ENCODE data around the gene IL18. TPM values are rescaled to one million over a fixed set of nuclear protein-coding genes. Genes with fewer than 3 reads are reported as not detected.

IL18 gene
- total RNA-seq, 1 donor from 2014 or later, result 5.3 TPM

GRCh38 chr11:112211536-112211935 is 47.6 kb upstream of the IL18 start:
- H3K36me3 Mint-ChIP-seq (ENCODE audit: low read depth, unreplicated experiment), result no peaks in the 10 kb centered on the region
- FAIRE-seq, result no peak
- H4K20me1 ChIP-seq (ENCODE audit: insufficient read depth, low read length), result no peaks in the 10 kb centered on the region
- H3K4me2 ChIP-seq (ENCODE audit: low read length), result no peak overlapping the region
- no peaks in the 10 kb centered on the region for H3K9me3 ChIP-seq (ENCODE audit: insufficient read depth, low read depth, low read length)
- DNase-seq (ENCODE audit: low read depth), result no peak
- H2AFZ ChIP-seq (ENCODE audit: low read depth, low read length), result no peak overlapping the region
- peaks cover 3% of the 10 kb centered on the region for H3K27me3 Mint-ChIP-seq (ENCODE audit: low read depth, unreplicated experiment)
- H3K4me1 ChIP-seq (ENCODE audit: insufficient read depth, low read length), result no peaks in the 10 kb centered on the region
- no peak overlapping the region for H3K27ac ChIP-seq (ENCODE audit: low read depth, low read length)
- H3K36me3 ChIP-seq (ENCODE audit: insufficient read depth, low read length), result no peaks in the 10 kb centered on the region
- no peak overlapping the region for H3K4me3 ChIP-seq (ENCODE audit: insufficient read depth, low read depth, low read length)
- H3K79me2 ChIP-seq (ENCODE audit: insufficient read depth, low read length), result no peaks in the 10 kb centered on the region
- H3K4me3 Mint-ChIP-seq (ENCODE audit: unreplicated experiment), result no peak overlapping the region
- no peaks in the 10 kb centered on the region for H3K4me1 Mint-ChIP-seq (ENCODE audit: low read depth, unreplicated experiment)
- TF ChIP-seq EZH2 (IDR thresholded peaks at IDR 0.05; ENCODE audit: insufficient read depth, low read length) (no peak), CTCF (IDR thresholded peaks at IDR 0.05; ENCODE audit: insufficient read depth, low read depth, low read length) (no peak)
- H3K9ac ChIP-seq (ENCODE audit: low read length), result no peak overlapping the region
- H3K27ac Mint-ChIP-seq (ENCODE audit: unreplicated experiment), result no peak overlapping the region
- H3K9me3 Mint-ChIP-seq (ENCODE audit: unreplicated experiment), result no peaks in the 10 kb centered on the region
- no peaks in the 10 kb centered on the region for H3K27me3 ChIP-seq (ENCODE audit: insufficient read depth, low read length)

GRCh38 chr11:112210890-112211289 is 47.0 kb upstream of the IL18 start:
- DNase-seq (ENCODE audit: low read depth), result no peak
- Histone ChIP-seq H3K79me2 (ENCODE audit: insufficient read depth, low read length) (no peaks in the 10 kb centered on the region), H2AFZ (ENCODE audit: low read depth, low read length) (no peak overlapping the region), H3K27ac (ENCODE audit: low read depth, low read length) (no peak overlapping the region), H3K27me3 (ENCODE audit: insufficient read depth, low read length) (no peaks in the 10 kb centered on the region), H3K4me3 (ENCODE audit: insufficient read depth, low read depth, low read length) (no peak overlapping the region), H4K20me1 (ENCODE audit: insufficient read depth, low read length) (no peaks in the 10 kb centered on the region), H3K9ac (ENCODE audit: low read length) (no peak overlapping the region), H3K36me3 (ENCODE audit: insufficient read depth, low read length) (no peaks in the 10 kb centered on the region), H3K4me2 (ENCODE audit: low read length) (no peak overlapping the region), H3K9me3 (ENCODE audit: insufficient read depth, low read depth, low read length) (no peaks in the 10 kb centered on the region), H3K4me1 (ENCODE audit: insufficient read depth, low read length) (no peaks in the 10 kb centered on the region)
- Mint-ChIP-seq H3K27ac (ENCODE audit: unreplicated experiment) (no peak overlapping the region), H3K9me3 (ENCODE audit: unreplicated experiment) (no peaks in the 10 kb centered on the region), H3K27me3 (ENCODE audit: low read depth, unreplicated experiment) (peaks cover 3% of the 10 kb centered on the region), H3K4me3 (ENCODE audit: unreplicated experiment) (no peak overlapping the region), H3K36me3 (ENCODE audit: low read depth, unreplicated experiment) (no peaks in the 10 kb centered on the region), H3K4me1 (ENCODE audit: low read depth, unreplicated experiment) (no peaks in the 10 kb centered on the region)
- no peak for TF ChIP-seq EZH2 (IDR thresholded peaks at IDR 0.05; ENCODE audit: insufficient read depth, low read length)
- FAIRE-seq, result no peak

GRCh38 chr11:112206071-112206470 is 42.2 kb upstream of the IL18 start:
- Mint-ChIP-seq H3K9me3 (ENCODE audit: unreplicated experiment) (no peaks in the 10 kb centered on the region), H3K4me3 (ENCODE audit: unreplicated experiment) (no peak overlapping the region), H3K4me1 (ENCODE audit: low read depth, unreplicated experiment) (no peaks in the 10 kb centered on the region), H3K27me3 (ENCODE audit: low read depth, unreplicated experiment) (peaks cover 3% of the 10 kb centered on the region), H3K27ac (ENCODE audit: unreplicated experiment) (no peak overlapping the region), H3K36me3 (ENCODE audit: low read depth, unreplicated experiment) (no peaks in the 10 kb centered on the region)
- H3K4me1 ChIP-seq (ENCODE audit: insufficient read depth, low read length), result no peaks in the 10 kb centered on the region
- H3K36me3 ChIP-seq (ENCODE audit: insufficient read depth, low read length), result no peaks in the 10 kb centered on the region
- no peak overlapping the region for H3K27ac ChIP-seq (ENCODE audit: low read depth, low read length)
- DNase-seq (ENCODE audit: low read depth) (no peak), FAIRE-seq (no peak)
- no peak overlapping the region for H3K4me2 ChIP-seq (ENCODE audit: low read length)
- no peaks in the 10 kb centered on the region for H3K9me3 ChIP-seq (ENCODE audit: insufficient read depth, low read depth, low read length)
- no peaks in the 10 kb centered on the region for H3K27me3 ChIP-seq (ENCODE audit: insufficient read depth, low read length)
- H3K4me3 ChIP-seq (ENCODE audit: insufficient read depth, low read depth, low read length), result no peak overlapping the region
- no peaks in the 10 kb centered on the region for H4K20me1 ChIP-seq (ENCODE audit: insufficient read depth, low read length)
- TF ChIP-seq EZH2 (IDR thresholded peaks at IDR 0.05; ENCODE audit: insufficient read depth, low read length) (no peak), CTCF (IDR thresholded peaks at IDR 0.05; ENCODE audit: insufficient read depth, low read depth, low read length) (no peak)
- no peak overlapping the region for H3K9ac ChIP-seq (ENCODE audit: low read length)
- H3K79me2 ChIP-seq (ENCODE audit: insufficient read depth, low read length), result no peaks in the 10 kb centered on the region
- no peak overlapping the region for H2AFZ ChIP-seq (ENCODE audit: low read depth, low read length)
